ENCODE results near the gene LPAR2. TPM values are rescaled to one million over a fixed set of nuclear protein-coding genes. Genes with fewer than 3 reads are reported as not detected.

Gene LPAR2
- total RNA-seq, 1 donor from 2014 or later = 19.2 TPM

DNA sequence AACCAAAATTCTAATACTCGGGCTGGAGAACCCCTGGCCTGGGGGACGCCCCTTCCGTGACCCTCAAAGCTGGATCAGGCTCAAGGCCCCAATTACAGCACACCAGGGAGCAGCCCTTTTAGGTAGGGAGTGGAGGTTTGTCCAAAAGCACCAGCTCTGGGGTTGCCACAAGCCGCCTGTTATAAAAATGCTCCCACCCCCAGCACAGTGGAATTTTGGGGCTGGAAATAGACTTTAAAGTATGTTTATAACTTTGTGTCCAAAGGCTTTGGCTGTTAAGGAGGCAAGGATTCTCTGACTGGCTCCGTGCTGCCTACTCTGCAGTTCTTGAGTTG is 16.0 kb upstream of the LPAR2 start:
- Histone ChIP-seq H3K27me3 (ENCODE audit: control insufficient read depth, insufficient read depth, low read length) (no peaks in the 10 kb centered on the region), H3K4me3 (ENCODE audit: low read depth, low read length) (no peak overlapping the region), H3K36me3 (ENCODE audit: control insufficient read depth, insufficient read depth, low read length) (peaks cover 2% of the 10 kb centered on the region)
- TF ChIP-seq, protein P1, sequence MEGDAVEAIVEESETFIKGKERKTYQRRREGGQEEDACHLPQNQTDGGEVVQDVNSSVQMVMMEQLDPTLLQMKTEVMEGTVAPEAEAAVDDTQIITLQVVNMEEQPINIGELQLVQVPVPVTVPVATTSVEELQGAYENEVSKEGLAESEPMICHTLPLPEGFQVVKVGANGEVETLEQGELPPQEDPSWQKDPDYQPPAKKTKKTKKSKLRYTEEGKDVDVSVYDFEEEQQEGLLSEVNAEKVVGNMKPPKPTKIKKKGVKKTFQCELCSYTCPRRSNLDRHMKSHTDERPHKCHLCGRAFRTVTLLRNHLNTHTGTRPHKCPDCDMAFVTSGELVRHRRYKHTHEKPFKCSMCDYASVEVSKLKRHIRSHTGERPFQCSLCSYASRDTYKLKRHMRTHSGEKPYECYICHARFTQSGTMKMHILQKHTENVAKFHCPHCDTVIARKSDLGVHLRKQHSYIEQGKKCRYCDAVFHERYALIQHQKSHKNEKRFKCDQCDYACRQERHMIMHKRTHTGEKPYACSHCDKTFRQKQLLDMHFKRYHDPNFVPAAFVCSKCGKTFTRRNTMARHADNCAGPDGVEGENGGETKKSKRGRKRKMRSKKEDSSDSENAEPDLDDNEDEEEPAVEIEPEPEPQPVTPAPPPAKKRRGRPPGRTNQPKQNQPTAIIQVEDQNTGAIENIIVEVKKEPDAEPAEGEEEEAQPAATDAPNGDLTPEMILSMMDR (IDR thresholded peaks at IDR 0.05; ENCODE audit: insufficient read depth, low read length, poor library complexity, severe bottlenecking) = no peak
- no peak for DNase-seq (ENCODE audit: low read depth)

DNA sequence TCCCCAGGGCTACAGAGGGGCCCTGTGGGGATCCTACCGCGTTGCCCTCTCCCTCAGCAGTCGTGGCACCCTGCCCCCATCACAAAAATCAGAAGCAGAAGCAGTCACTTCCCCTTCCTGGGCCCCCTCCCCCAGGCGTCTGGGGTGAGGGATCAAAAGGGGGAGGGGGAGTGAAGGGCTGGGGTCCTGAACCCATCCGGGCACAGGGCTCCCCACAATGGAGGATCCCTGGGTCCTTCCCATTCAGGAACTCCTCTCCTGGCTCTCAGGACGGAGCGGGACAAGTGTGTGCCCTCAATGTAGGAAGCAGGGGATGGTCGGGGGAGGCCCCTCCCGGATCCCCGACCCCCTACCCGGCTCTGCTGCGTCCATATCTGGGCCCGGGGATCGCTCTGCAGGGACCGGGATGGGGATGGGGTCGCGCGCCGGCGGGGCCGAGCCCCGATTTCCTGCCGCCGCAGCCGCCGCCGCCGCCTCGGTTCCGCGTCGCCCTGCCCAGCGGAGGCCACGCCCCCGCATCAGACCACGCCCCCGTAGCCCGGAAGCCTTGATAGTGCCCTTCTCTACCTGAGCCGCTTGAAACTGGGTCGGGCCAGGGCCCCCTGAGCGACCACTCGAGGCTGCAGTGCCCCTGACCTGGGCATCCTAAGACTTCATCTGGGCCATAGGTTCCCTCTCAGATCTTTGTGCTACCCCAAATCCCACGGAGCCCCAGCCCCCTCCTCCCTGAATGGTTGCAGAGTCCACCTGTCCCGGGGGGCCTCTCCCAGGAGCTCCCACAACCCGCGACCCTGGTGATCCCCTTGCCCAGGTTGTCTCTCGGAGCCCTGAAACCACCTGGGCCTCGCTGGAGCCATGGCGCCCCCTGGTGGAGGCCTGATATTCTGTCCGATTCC is 15.4 kb upstream of the LPAR2 start, which contains the start of gene GMIP:
TSS of gene GMIP (minus strand) at position 500 of the 896 bp plus-strand sequence. CDS start at position 372, 128 bp downstream.
- TF ChIP-seq, protein P1 (IDR thresholded peaks at IDR 0.05; ENCODE audit: insufficient read depth, low read length, poor library complexity, severe bottlenecking) = peak; percentile 83
- Histone ChIP-seq H3K4me3 (ENCODE audit: low read depth, low read length) (peak within 1 kb of the TSS; percentile 59), H3K27me3 (ENCODE audit: control insufficient read depth, insufficient read depth, low read length) (no peaks in the 10 kb centered on the region), H3K36me3 (ENCODE audit: control insufficient read depth, insufficient read depth, low read length) (peaks cover 2% of the 10 kb centered on the region)
- DNase-seq (ENCODE audit: low read depth) = no peak

DNA sequence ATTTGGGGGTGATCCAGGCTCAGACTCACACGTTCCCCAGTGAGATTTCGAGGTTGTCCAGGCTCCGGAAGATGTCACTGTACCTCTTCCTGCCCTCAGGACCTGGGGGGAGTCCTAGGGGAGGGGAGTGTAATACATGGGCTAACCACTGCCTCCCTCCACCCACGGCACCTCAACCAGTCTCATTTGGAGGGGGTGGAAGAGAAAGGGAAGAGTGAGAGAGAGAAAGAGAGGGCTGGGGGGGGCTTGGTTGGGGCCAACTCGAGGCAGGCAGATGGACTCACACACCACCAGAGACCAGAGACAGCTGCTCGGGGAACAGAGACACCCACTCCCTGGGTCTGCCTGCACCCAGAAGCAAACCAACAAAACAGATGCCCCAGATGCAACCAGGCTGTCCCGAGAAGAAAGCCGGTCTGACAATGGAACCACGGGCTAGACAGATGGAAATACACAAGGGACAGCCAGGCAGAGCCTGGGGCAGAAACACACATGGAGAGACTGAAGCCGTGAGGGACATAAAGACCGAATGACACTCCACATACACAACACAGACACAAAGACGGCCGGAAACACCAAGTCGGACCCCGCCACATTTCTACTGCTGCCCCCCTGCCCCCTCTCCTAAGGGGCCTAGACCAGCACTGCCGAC is 14.6 kb upstream of the LPAR2 start:
- H3K27me3 ChIP-seq (ENCODE audit: control insufficient read depth, insufficient read depth, low read length) = no peaks in the 10 kb centered on the region
- DNase-seq (ENCODE audit: low read depth) = no peak
- H3K36me3 ChIP-seq (ENCODE audit: control insufficient read depth, insufficient read depth, low read length) = peaks cover 2% of the 10 kb centered on the region
- TF ChIP-seq, protein P1 (IDR thresholded peaks at IDR 0.05; ENCODE audit: insufficient read depth, low read length, poor library complexity, severe bottlenecking) = no peak
- H3K4me3 ChIP-seq (ENCODE audit: low read depth, low read length) = peak overlapping the region; percentile 59

DNA sequence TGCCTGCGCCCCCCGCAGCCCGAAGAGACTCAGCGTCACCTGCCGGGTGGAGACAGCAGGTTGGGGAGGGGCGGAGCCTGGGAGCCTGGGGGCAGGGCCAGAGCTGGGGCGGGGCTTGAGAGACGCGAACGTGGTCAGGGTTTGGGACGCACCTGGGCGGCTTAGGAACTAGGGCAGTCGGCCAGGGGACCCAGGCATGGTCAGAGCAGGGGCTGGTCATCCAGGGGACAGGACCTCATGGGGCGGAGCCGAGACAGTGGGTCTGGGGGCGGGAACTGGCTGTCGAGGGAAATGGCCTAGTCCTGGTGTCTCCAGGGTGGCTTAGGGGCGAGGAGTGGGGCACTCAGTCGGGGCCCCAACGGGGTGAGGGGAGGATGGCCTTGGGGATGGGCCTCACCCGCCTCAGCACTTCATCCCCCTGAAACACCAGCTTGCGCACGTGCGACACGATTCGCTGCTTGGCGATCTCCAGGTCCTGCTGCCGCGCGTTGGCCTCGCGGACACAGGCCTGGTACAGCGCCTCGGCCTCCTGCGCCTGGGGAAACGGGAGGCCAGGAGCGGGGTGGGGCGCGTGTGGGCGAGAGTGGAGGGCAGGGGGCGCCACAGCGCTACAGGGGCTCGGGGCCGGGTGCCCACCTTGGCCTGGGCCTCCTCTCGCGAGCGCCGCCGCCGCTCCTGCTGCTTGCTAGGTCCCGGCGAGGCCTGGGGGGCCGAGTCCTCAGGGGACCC is 9.7 kb upstream of the LPAR2 start:
- H3K4me3 ChIP-seq (ENCODE audit: low read depth, low read length) = no peak overlapping the region
- no peaks in the 10 kb centered on the region for H3K27me3 ChIP-seq (ENCODE audit: control insufficient read depth, insufficient read depth, low read length)
- DNase-seq (ENCODE audit: low read depth) = no peak
- TF ChIP-seq, protein P1 (IDR thresholded peaks at IDR 0.05; ENCODE audit: insufficient read depth, low read length, poor library complexity, severe bottlenecking) = no peak
- H3K36me3 ChIP-seq (ENCODE audit: control insufficient read depth, insufficient read depth, low read length) = no peaks in the 10 kb centered on the region

DNA sequence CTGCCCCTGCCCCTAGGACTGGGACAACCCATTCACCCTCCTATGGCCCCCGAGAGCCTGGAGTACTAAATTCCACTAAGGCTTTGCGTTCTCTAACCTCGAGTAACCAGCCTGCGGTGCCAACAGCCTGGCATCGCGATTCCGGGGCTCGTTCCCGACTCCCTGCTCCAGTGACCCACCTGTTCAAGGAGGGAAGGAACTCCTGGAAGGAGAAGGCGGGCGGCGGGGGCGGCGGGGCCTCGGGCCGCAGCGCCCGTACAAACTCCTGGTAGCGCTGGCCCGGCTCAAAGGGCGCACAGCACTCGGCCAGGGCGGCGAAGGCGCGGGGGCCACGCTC is 9.1 kb upstream of the LPAR2 start:
- H3K4me3 ChIP-seq (ENCODE audit: low read depth, low read length) = no peak overlapping the region

More for the DNA sequence above, 9.1 kb upstream of the LPAR2 start:
- DNase-seq (ENCODE audit: low read depth) = no peak
- Histone ChIP-seq H3K27me3 (ENCODE audit: control insufficient read depth, insufficient read depth, low read length) (no peaks in the 10 kb centered on the region), H3K36me3 (ENCODE audit: control insufficient read depth, insufficient read depth, low read length) (no peaks in the 10 kb centered on the region)
- TF ChIP-seq, protein P1 (IDR thresholded peaks at IDR 0.05; ENCODE audit: insufficient read depth, low read length, poor library complexity, severe bottlenecking) = no peak
